Natural killer cell (primary cell): ENCODE results near the gene METTL22. TPM values are rescaled to one million over a fixed set of nuclear protein-coding genes. Genes with fewer than 3 reads are reported as not detected.

Experiments
- ATAC-seq, 3 donors: fragments of 150-1000 bp in 2 of 3; fragments of 200-7000 bp in 1 of 3; cut with Tn5 transposase; 1 replicate in 1 of 3; 2 replicates in 2 of 3; pipeline ENCODE4 v1.10.0; 2021; ENCODE audit warnings: mild to moderate bottlenecking in 2 of 3, moderate library complexity in 2 of 3
- DNase-seq, 2 donors: peaks; one replicate each; pipeline versions ENCODE4 v3.0.0 to v3.0.0-alpha.2; 2013 to 2021; ENCODE audit warnings: mixed read lengths in 1 of 2
- H3K27ac ChIP-seq: one replicate; pipeline ENCODE4 v1.5.1; 2013; ENCODE audit warnings: mild to moderate bottlenecking, low read length
- H3K27me3 ChIP-seq: one replicate; pipeline ENCODE4 v1.6.1; 2013; ENCODE audit warnings: low read length; ENCODE audit not compliant: control insufficient read depth, insufficient read depth
- H3K36me3 ChIP-seq: one replicate; pipeline ENCODE4 v1.6.1; 2013; ENCODE audit warnings: low read length; ENCODE audit not compliant: control insufficient read depth, insufficient read depth
- H3K4me1 ChIP-seq: one replicate; pipeline ENCODE4 v1.6.1; 2013; ENCODE audit warnings: low read length; ENCODE audit not compliant: control insufficient read depth, insufficient read depth
- H3K4me3 ChIP-seq: one replicate; pipeline ENCODE4 v1.5.1; 2013; ENCODE audit warnings: low read length
- H3K9me3 ChIP-seq: one replicate; pipeline ENCODE4 v1.6.1; 2013; ENCODE audit warnings: low read length; ENCODE audit not compliant: control insufficient read depth, insufficient read depth
- H3K27ac Mint-ChIP-seq, 2 donors: one replicate each; pipeline ENCODE4 v1.8.0; 2022; ENCODE audit warnings: mild to moderate bottlenecking in 2 of 2, mixed read lengths in 2 of 2, moderate library complexity in 1 of 2
- H3K27me3 Mint-ChIP-seq, 2 donors: one replicate each; pipeline ENCODE4 v1.8.0; 2022; ENCODE audit warnings: low read depth in 2 of 2, mixed read lengths in 2 of 2
- H3K36me3 Mint-ChIP-seq: one replicate; pipeline ENCODE4 v1.8.0; 2022; ENCODE audit warnings: mixed read lengths
- H3K4me1 Mint-ChIP-seq, 2 donors: one replicate each; pipeline ENCODE4 v1.8.0; 2022; ENCODE audit warnings: mixed read lengths in 2 of 2
- H3K4me3 Mint-ChIP-seq: one replicate; pipeline ENCODE4 v1.8.0; 2022; ENCODE audit warnings: mild to moderate bottlenecking, moderate library complexity, mixed read lengths
- H3K9me3 Mint-ChIP-seq, 2 donors: one replicate each; pipeline ENCODE4 v1.8.0; 2022; ENCODE audit warnings: mixed read lengths in 2 of 2
- CTCF ChIP-seq: fragments of 200-600 bp; IDR thresholded peaks from one replicate; pipeline ENCODE4 v1.8.0; 2022; ENCODE audit warnings: antibody characterized with exemption
- WGBS: methylation state at CpG from one replicate; pipeline ENCODE4 v1.1.7; 2013; ENCODE audit warnings: missing lambda C conversion rate; ENCODE audit not compliant: insufficient coverage; 5-methylcytosine and 5-hydroxymethylcytosine counted together
- intact Hi-C: fragments of 100-400 bp; cut with micrococcal nuclease; formaldehyde crosslinking; loops from one replicate; pipeline ENCODE4 v1.14.2; 2022
- total RNA-seq, 4 donors: library from RNA; stranded (reverse); fragments of 120-200 nt in 1 of 4; gene quantifications; one replicate each; pipeline versions ENCODE4 v1.2.3 to v1.2.4, GENCODE V29; 2013 to 2022

METTL22 gene
- total RNA-seq, 3 donors from 2014 or later (not counting 1 experiment from before 2014, with no cell fraction given): 27.1 to 45.8 (median 38.9) TPM

DNA sequence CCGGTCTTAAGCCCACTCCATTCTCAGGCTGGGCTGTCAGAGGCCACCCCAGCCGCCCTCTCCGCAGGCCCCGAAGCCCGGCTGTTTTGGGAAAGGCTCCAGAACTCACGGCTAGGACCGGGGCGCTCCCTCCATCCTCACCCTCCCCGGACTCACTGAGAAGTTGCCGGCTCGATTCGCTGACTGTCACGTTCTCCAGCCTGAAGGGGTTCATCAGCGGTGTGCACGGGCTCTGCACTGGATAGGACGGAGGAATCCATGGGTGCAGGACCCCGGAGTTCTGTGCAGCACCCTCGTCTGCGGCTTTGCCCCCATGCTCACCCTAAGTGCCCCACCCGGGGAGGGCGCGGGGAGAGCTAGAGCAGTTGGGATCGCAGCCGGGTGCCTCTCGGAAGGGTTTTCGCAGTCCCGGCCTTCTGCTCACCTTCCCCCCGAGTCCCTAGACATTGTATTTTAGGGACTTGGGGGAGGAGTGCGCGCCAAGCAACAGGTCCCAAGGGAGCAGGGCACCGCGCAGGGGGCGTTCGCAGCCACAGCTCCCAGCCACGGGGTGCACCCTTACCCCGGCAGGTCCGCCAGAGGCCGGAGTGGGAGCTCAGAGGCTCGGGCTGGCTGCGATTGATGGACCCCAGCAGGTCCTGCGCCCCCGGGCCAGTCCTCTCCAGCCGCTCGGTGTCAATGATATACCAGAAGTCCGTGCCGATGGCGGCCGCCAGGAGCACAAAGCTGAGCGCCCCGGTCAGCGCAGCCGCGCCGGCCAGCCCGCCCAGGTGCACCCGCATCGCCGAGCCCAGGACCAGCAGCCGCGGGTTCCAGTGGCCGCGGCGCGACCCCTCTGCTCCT lies 32.2 kb upstream of the METTL22 start:
- Histone ChIP-seq H3K36me3 (no peaks in the 10 kb centered on the region), H3K9me3 (no peaks in the 10 kb centered on the region), H3K27ac (no peak overlapping the region), H3K27me3 (peaks cover 18% of the 10 kb centered on the region), H3K4me3 (no peak overlapping the region), H3K4me1 (no peaks in the 10 kb centered on the region)
- Mint-ChIP-seq H3K27ac (no peak overlapping the region), H3K27me3 (peaks cover 25 to 38% of the 10 kb centered on the region in 2 donors), H3K9me3 (no peaks in the 10 kb centered on the region), H3K4me3 (no peak overlapping the region), H3K4me1 (no peaks in the 10 kb centered on the region), H3K36me3 (no peaks in the 10 kb centered on the region)
- ATAC-seq: no peak
- TF ChIP-seq CTCF: no peak
- 4% methylated on average over 64 of the region's 64 CpGs for WGBS
- no peak for DNase-seq
- intact Hi-C loops: no loop called here

DNA sequence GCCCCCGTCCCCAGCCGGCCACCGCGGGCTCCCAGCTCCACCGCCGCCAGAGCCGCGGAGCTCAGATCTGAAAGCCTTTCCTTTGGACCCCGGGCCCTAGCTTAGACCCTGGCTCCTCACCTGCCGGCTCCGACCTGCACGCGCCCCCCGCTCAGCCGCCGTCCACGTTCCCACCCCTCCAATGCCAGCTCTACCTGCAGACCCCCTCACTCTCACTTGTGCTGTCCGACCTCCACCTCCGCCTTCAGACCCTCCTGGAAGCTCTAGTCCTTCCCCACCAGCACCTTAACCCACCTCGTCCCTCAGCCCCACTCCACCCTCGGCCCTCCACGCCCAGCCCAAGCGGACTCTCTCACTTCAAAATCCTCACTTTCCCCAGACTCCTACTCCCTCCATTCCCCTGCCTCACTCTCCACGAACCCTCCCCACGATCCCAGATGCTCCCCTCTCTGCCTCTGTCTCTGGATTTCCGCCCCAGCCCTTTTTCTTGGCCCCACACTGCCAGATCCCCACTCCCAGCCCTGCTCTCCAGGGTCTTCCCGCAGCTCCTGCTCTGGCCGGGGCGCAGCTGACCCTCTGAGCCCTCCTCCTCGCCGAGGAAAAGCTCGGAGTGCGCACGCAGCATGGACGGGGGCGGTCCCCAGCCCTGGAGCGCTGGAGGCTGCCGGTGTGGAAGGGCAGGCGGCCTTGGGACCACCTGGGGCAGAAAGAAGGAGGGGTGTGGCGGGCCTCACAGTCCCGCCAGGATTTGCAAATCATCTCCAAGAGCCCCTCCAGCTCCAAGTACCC lies 31.4 kb upstream of the METTL22 start, which contains the start of gene TMEM114:
TSS of gene TMEM114 (minus strand) at position 612 of the 789 bp plus-strand sequence. CDS start 673 bp downstream, outside the sequence.
- Mint-ChIP-seq H3K4me1 (no peaks in the 10 kb centered on the region), H3K4me3 (no peak within 1 kb of the TSS), H3K27ac (no peak within 1 kb of the TSS), H3K27me3 (peaks cover 29 to 36% of the 10 kb centered on the region in 2 donors), H3K9me3 (no peaks in the 10 kb centered on the region), H3K36me3 (no peaks in the 10 kb centered on the region)
- DNase-seq: no peak
- H3K27ac ChIP-seq: no peak within 1 kb of the TSS
- H3K4me3 ChIP-seq: no peak within 1 kb of the TSS
- no peaks in the 10 kb centered on the region for H3K36me3 ChIP-seq
- peaks cover 18% of the 10 kb centered on the region for H3K27me3 ChIP-seq
- no peak for TF ChIP-seq CTCF
- ATAC-seq: no peak
- intact Hi-C loops: no loop called here
- no peaks in the 10 kb centered on the region for H3K4me1 ChIP-seq
- H3K9me3 ChIP-seq: no peaks in the 10 kb centered on the region
- 6% methylated on average over 40 of the region's 41 CpGs for WGBS

- DNase-seq: no peak
- Mint-ChIP-seq H3K27ac (no peak overlapping the region), H3K9me3 (no peaks in the 10 kb centered on the region), H3K4me1 (no peaks in the 10 kb centered on the region), H3K27me3 (peaks cover 25 to 29% of the 10 kb centered on the region in 2 donors), H3K36me3 (no peaks in the 10 kb centered on the region), H3K4me3 (no peak overlapping the region)
- Histone ChIP-seq H3K27me3 (peaks cover 18% of the 10 kb centered on the region), H3K9me3 (no peaks in the 10 kb centered on the region), H3K27ac (no peak overlapping the region), H3K4me1 (no peaks in the 10 kb centered on the region), H3K4me3 (no peak overlapping the region), H3K36me3 (no peaks in the 10 kb centered on the region)
- ATAC-seq: no peak
- intact Hi-C loops: no loop called here
- TF ChIP-seq CTCF: no peak
- WGBS: 96% methylated on average over 3 of the region's 3 CpGs
Observed at GRCh38 chr16:8590811-8591210, 30.7 kb upstream of the METTL22 start.
